Measurements from ENCODE around the gene CRTC1.

CRTC1 gene

GRCh38 chr19:18830488-18830887 lies 147.0 kb downstream of the CRTC1 start:
- no peak for TF ChIP-seq CTCF (IDR thresholded peaks at IDR 0.05; ENCODE audit: low read depth, low read length)
- DNase-seq (ENCODE audit: extremely low read depth, low read depth) = no peak

- TF ChIP-seq CTCF (IDR thresholded peaks at IDR 0.05; ENCODE audit: low read depth, low read length) = no peak
Measured at GRCh38 chr19:18831524-18832305, 148.2 kb downstream of the CRTC1 start, which contains the start of gene UPF1. Gene UPF1, plus strand, starts transcription at chr19:18831959. Its CDS starts 251 bp downstream, at chr19:18832210.

More at GRCh38 chr19:18831524-18832305, 148.2 kb downstream of the CRTC1 start, which contains the start of gene UPF1:
- peak; percentile 73 for DNase-seq (ENCODE audit: extremely low read depth, low read depth)

All from AG09319 (cell line).